IMR-90 (cell line): ENCODE measurements around the gene FIGLA. TPM values are rescaled to one million over a fixed set of nuclear protein-coding genes. Genes with fewer than 3 reads are reported as not detected.

Source experiments
- ATAC-seq: fragments of 200-7000 bp; cut with Tn5 transposase; 2 replicates; pipeline ENCODE4 v1.9.1; 2020; ENCODE audit warnings: low read depth, mild to moderate bottlenecking, moderate library complexity
- BruUV-seq: library from RNA; stranded (reverse); fragments of 400-500 nt; replicated peaks from 2 replicates; lab custom pipeline; 2021; lab: Mats Ljungman, UMichigan
- CTCF ChIA-PET: fragments of 300-600 bp; formaldehyde crosslinking; extraction: SDS; loops from one replicate; lab custom pipeline; 2021; ENCODE audit warnings: antibody characterized with exemption; lab: Yijun Ruan, JAX
- POLR2A ChIA-PET: fragments of 300-600 bp; sonication (Branson Sonifier 250); formaldehyde crosslinking; loops from one replicate; lab custom pipeline; 2022; ENCODE audit warnings: antibody characterized with exemption; ENCODE audit not compliant: unreplicated experiment; lab: Charles Lee
- DNase-seq: peaks from one replicate; pipeline ENCODE4 v3.0.0; 2013
- H2AFZ ChIP-seq: replicated peaks from 2 replicates; pipeline ENCODE3; 2013; ENCODE audit warnings: low read length, mild to moderate bottlenecking; ENCODE audit not compliant: poor library complexity
- H2AK5ac ChIP-seq: 2 replicates; pipeline ENCODE4 v1.6.1; 2013; ENCODE audit warnings: low read depth, low read length, inconsistent platforms
- H2AK9ac ChIP-seq: replicated peaks from 2 replicates; pipeline ENCODE3; 2013; ENCODE audit warnings: mild to moderate bottlenecking, low read depth, low read length, moderate library complexity; ENCODE audit not compliant: poor library complexity
- H2BK120ac ChIP-seq: 2 replicates; pipeline ENCODE4 v1.6.1; 2013; ENCODE audit warnings: low read depth, low read length, inconsistent platforms
- H2BK15ac ChIP-seq: 3 replicates; pipeline ENCODE4 v1.6.1; 2013; ENCODE audit warnings: low read depth, low read length, inconsistent platforms
- H2BK20ac ChIP-seq: 2 replicates; pipeline ENCODE4 v1.6.1; 2013; ENCODE audit warnings: low read depth, mild to moderate bottlenecking, inconsistent platforms, low read length, moderate library complexity
- H2BK5ac ChIP-seq: 2 replicates; pipeline ENCODE4 v1.6.1; 2013; ENCODE audit warnings: mild to moderate bottlenecking, low read depth, low read length, inconsistent platforms; ENCODE audit not compliant: poor library complexity, severe bottlenecking
- H3K14ac ChIP-seq: replicated peaks from 2 replicates; pipeline ENCODE4 v1.6.1; 2013; ENCODE audit warnings: low read depth, low read length, inconsistent platforms
- H3K18ac ChIP-seq: 2 replicates; pipeline ENCODE4 v1.6.1; 2013; ENCODE audit warnings: low read depth, low read length, control low read depth
- H3K23ac ChIP-seq: 2 replicates; pipeline ENCODE4 v1.6.1; 2013; ENCODE audit warnings: low read depth, low read length, inconsistent platforms
- H3K27ac ChIP-seq: 2 replicates; pipeline ENCODE4 v1.5.1; 2013; ENCODE audit warnings: mild to moderate bottlenecking, control low read depth, low read length; ENCODE audit not compliant: insufficient read depth
- H3K27me3 ChIP-seq: 2 replicates; pipeline ENCODE4 v1.6.1; 2013; ENCODE audit warnings: low read length; ENCODE audit not compliant: control insufficient read depth, insufficient read depth
- H3K36me3 ChIP-seq: 2 replicates; pipeline ENCODE4 v1.6.1; 2013; ENCODE audit warnings: low read length, mixed read lengths; ENCODE audit not compliant: control insufficient read depth, insufficient read depth
- H3K4ac ChIP-seq: 2 replicates; pipeline ENCODE4 v1.6.1; 2013; ENCODE audit warnings: low read depth, low read length, inconsistent platforms
- H3K4me1 ChIP-seq: 2 replicates; pipeline ENCODE4 v1.6.1; 2013; ENCODE audit warnings: low read length, mixed read lengths; ENCODE audit not compliant: control insufficient read depth, insufficient read depth
- H3K4me2 ChIP-seq: 2 replicates; pipeline ENCODE4 v1.6.1; 2013; ENCODE audit warnings: low read depth, mild to moderate bottlenecking, control low read depth, low read length, moderate library complexity
- H3K4me3 ChIP-seq: 2 replicates; pipeline ENCODE4 v1.5.1; 2013; ENCODE audit warnings: low read depth, mild to moderate bottlenecking, control low read depth, low read length, moderate library complexity; ENCODE audit not compliant: insufficient read depth
- H3K56ac ChIP-seq: 2 replicates; pipeline ENCODE4 v1.6.1; 2013; ENCODE audit warnings: low read length, inconsistent platforms; ENCODE audit not compliant: insufficient read depth; ENCODE audit errors: extremely low read depth
- H3K79me1 ChIP-seq, 2 experiments: 2 replicates each; pipeline ENCODE4 v1.6.1; 2013; ENCODE audit warnings: low read length in 2 of 2, inconsistent platforms in 1 of 2, low read depth in 1 of 2
- H3K9ac ChIP-seq: 2 replicates; pipeline ENCODE4 v1.6.1; 2013; ENCODE audit warnings: low read depth, low read length, control low read depth
- H3K9me1 ChIP-seq: 2 replicates; pipeline ENCODE4 v1.6.1; 2013; ENCODE audit warnings: low read length, inconsistent platforms; ENCODE audit not compliant: insufficient read depth
- H3K9me3 ChIP-seq: 2 replicates; pipeline ENCODE4 v1.6.1; 2013; ENCODE audit warnings: low read length; ENCODE audit not compliant: control insufficient read depth, insufficient read depth
- H4K20me1 ChIP-seq: 2 replicates; pipeline ENCODE4 v1.6.1; 2013; ENCODE audit warnings: low read length, inconsistent platforms; ENCODE audit not compliant: insufficient read depth
- H4K5ac ChIP-seq: 2 replicates; pipeline ENCODE4 v1.6.1; 2013; ENCODE audit warnings: mild to moderate bottlenecking, low read depth, low read length, control low read depth
- H4K8ac ChIP-seq, 2 experiments: 2 replicates each; pipeline ENCODE4 v1.6.1; 2013; ENCODE audit warnings: low read depth in 2 of 2, low read length in 2 of 2, control low read depth in 1 of 2, inconsistent platforms in 1 of 2
- H4K91ac ChIP-seq: 2 replicates; pipeline ENCODE4 v1.6.1; 2013; ENCODE audit warnings: low read depth, low read length, inconsistent platforms; ENCODE audit not compliant: insufficient read depth
- CTCF ChIP-seq: conservative IDR thresholded peaks from 2 replicates; pipeline ENCODE4 v1.5.1; 2012; ENCODE audit warnings: mild to moderate bottlenecking, low read depth, low read length, improper control_type of control experiment
- ELK1 ChIP-seq: fragments of 150-350 bp; IDR thresholded peaks from 2 replicates; pipeline ENCODE4 v1.6.1; 2016; ENCODE audit warnings: low read depth, mild to moderate bottlenecking, low read length, moderate library complexity, borderline replicate concordance
- MAFK ChIP-seq: IDR thresholded peaks from 2 replicates; pipeline ENCODE4 v1.6.1; 2012; ENCODE audit warnings: low read depth, low read length, improper control_type of control experiment
- MAZ ChIP-seq: IDR thresholded peaks from 2 replicates; pipeline ENCODE4 v1.6.1; 2012; ENCODE audit warnings: low read depth, mild to moderate bottlenecking, low read length, improper control_type of control experiment, moderate library complexity, borderline replicate concordance
- NFE2L2 ChIP-seq: fragments of 150-350 bp; IDR thresholded peaks from 2 replicates; pipeline ENCODE4 v1.6.1; 2016; ENCODE audit warnings: low read depth, mild to moderate bottlenecking, low read length
- RAD21 ChIP-seq: IDR thresholded peaks from 2 replicates; pipeline ENCODE4 v1.6.1; 2012; ENCODE audit warnings: low read length, improper control_type of control experiment
- RCOR1 ChIP-seq: IDR thresholded peaks from 2 replicates; pipeline ENCODE4 v1.6.1; 2012; ENCODE audit warnings: mild to moderate bottlenecking, low read length, improper control_type of control experiment; ENCODE audit not compliant: insufficient replicate concordance
- RFX5 ChIP-seq: IDR thresholded peaks from 2 replicates; pipeline ENCODE4 v1.8.0; 2012; ENCODE audit warnings: low read depth, mild to moderate bottlenecking, low read length, moderate library complexity
- WGBS, 2 experiments: methylation state at CpG; one replicate each; pipeline versions ENCODE4 v1.1.5 to v1.1.7; 2013; ENCODE audit warnings: missing lambda C conversion rate in 2 of 2; ENCODE audit not compliant: insufficient read length in 1 of 2; ENCODE audit errors: extremely low coverage in 2 of 2; 5-methylcytosine and 5-hydroxymethylcytosine counted together
- dilution Hi-C: fragments of 300-500 bp; cut with HindIII; formaldehyde crosslinking; loops from one replicate; pipeline ENCODE4 v1.14.3; 2018; ENCODE audit warnings: low sequenced_read_pairs; ENCODE audit not compliant: unreplicated experiment
- in situ Hi-C: fragments of 300-500 bp; cut with MboI; formaldehyde crosslinking; loops from 3 replicates; pipeline ENCODE4 v1.14.3; 2019; ENCODE audit warnings: low sequenced_read_pairs, inconsistent platforms, mixed read lengths
- intact Hi-C: fragments of 100-400 bp; cut with micrococcal nuclease; formaldehyde crosslinking; loops from 2 replicates; pipeline ENCODE4 v1.10.0; 2022
- polyA plus RNA-seq, 3 experiments: library from polyadenylated mRNA; depleted of rRNA; stranded (reverse); fragments of >200 nt; gene quantifications; 2 replicates each; pipeline ENCODE4 v1.2.3, GENCODE V29; 2012; ENCODE audit warnings: low replicate concordance in 1 of 3
- total RNA-seq: library from RNA; depleted of rRNA; stranded (reverse); fragments of >200 nt; gene quantifications from 2 replicates; pipeline ENCODE4 v1.2.3, GENCODE V29; 2012

The FIGLA gene
- total and polyA plus RNA-seq, 2 of the 4 experiments (the other 2 are of a cell fraction) = not detected

- Histone ChIP-seq H3K4me2 (no peak overlapping the region), H2AFZ (no peak overlapping the region), H2AK9ac (no peak overlapping the region), H3K9me3 (no peaks in the 10 kb centered on the region), H3K27me3 (peaks cover 35% of the 10 kb centered on the region), H4K5ac (no peak overlapping the region), H3K9ac (no peak overlapping the region), H3K4me3 (no peak overlapping the region), H2BK5ac (no peak overlapping the region), H3K4ac (no peak overlapping the region), H4K91ac (no peak overlapping the region), H3K18ac (no peak overlapping the region), H3K56ac (no peak overlapping the region), H3K9me1 (peaks cover 2% of the 10 kb centered on the region; the same call in 1 of the 2 replicates), H3K79me1 (no peaks in the 10 kb centered on the region), H3K14ac (no peak overlapping the region), H3K4me1 (no peaks in the 10 kb centered on the region), H2BK120ac (no peak overlapping the region), H4K8ac (no peak overlapping the region), H2BK20ac (no peak overlapping the region), H3K36me3 (no peaks in the 10 kb centered on the region), H3K23ac (no peak overlapping the region), H4K20me1 (no peaks in the 10 kb centered on the region), H2AK5ac (no peak overlapping the region), H3K27ac (no peak overlapping the region), H2BK15ac (no peak overlapping the region)
- TF ChIP-seq MAZ = no peak
- no peak for TF ChIP-seq MAFK
- TF ChIP-seq NFE2L2 = no peak
- TF ChIP-seq CTCF = no peak
- TF ChIP-seq RCOR1 = no peak
- no peak for TF ChIP-seq RFX5
- TF ChIP-seq ELK1 = no peak
- no peak for TF ChIP-seq RAD21
- DNase-seq (no peak), ATAC-seq (no peak)
- dilution Hi-C loops = no loop called here
- no CpG with 5 or more reads among the region's 2 CpGs for WGBS, 2 experiments
- in situ Hi-C loops = no loop called here
- intact Hi-C loops = no loop called here
- CTCF ChIA-PET = no interaction called here
- BruUV-seq = no TSS peak
- POLR2A ChIA-PET = no interaction called here
Measured at GRCh38 chr2:70771446-70771845, 19.0 kb downstream of the FIGLA start.
